Renal pelvis (tissue), 12 donors: ENCODE data around the gene RTP2. TPM values are rescaled to one million over a fixed set of nuclear protein-coding genes. Genes with fewer than 3 reads are reported as not detected.

Experiments
- DNase-seq: peaks from one replicate; pipeline ENCODE4 v3.0.0-alpha.2; 2013
- long read RNA-seq, 16 experiments: transcript quantifications; one replicate each; lab custom pipeline, GENCODE V29; 2026
- polyA plus RNA-seq, 3 donors: library from polyadenylated mRNA; unstranded; fragments of 120-200 nt; gene quantifications; one replicate each; pipeline ENCODE4 v1.2.1, GENCODE V29; 2013; ENCODE audit not compliant: insufficient read length in 3 of 3

Gene RTP2, protein sequence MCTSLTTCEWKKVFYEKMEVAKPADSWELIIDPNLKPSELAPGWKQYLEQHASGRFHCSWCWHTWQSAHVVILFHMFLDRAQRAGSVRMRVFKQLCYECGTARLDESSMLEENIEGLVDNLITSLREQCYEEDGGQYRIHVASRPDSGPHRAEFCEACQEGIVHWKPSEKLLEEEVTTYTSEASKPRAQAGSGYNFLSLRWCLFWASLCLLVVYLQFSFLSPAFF
- not detected for polyA plus RNA-seq
- long read RNA-seq, donor 1: 0 reads
- long read RNA-seq, donor 2: 0 reads
- long read RNA-seq, donor 3: 0 reads
- long read RNA-seq, donor 4: 0 reads
- long read RNA-seq, donor 5: 0 reads
- long read RNA-seq, donor 6: 0 reads
- long read RNA-seq, donor 7: 0 reads
- long read RNA-seq, donor 8: 0 reads
- long read RNA-seq, donor 9: 0 reads
- long read RNA-seq, donor 10: 0 reads
- long read RNA-seq, donor 11: 0 reads
- long read RNA-seq, donor 12: 0 reads
- long read RNA-seq, donor 13: 0 reads
- long read RNA-seq, donor 14: 0 reads
- long read RNA-seq, donor 15: 0 reads
- long read RNA-seq, donor 16: 0 reads

DNA sequence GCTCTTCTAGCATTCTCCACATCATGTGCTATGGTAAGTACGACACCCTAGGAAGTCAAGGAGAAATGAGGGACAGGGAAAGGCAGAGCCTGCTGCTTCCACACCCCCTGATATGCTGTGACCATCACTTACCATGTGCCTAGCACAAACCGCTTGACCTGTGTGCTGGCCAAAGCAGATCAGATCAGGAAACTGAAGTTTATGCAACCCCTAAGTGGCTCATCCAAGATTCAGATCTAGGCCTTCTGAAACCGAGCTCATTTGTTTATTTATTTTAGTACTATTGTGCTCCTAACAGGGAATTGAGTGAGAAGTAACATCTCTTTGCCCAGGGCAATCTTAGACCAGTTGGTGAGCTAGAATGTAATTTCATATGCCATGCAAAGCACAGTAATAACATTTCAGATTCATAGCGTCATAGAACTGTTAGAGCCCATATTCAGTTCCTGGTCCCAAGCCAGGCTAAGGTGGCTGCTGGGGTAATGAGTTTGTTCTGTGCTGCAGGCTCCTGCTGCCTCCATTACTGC is at the start of gene RTP2:
Gene RTP2, minus strand, starts transcription at position 51 of the 527 bp plus-strand sequence. CDS start 429 bp downstream, outside the sequence.
- no peak for DNase-seq

DNA sequence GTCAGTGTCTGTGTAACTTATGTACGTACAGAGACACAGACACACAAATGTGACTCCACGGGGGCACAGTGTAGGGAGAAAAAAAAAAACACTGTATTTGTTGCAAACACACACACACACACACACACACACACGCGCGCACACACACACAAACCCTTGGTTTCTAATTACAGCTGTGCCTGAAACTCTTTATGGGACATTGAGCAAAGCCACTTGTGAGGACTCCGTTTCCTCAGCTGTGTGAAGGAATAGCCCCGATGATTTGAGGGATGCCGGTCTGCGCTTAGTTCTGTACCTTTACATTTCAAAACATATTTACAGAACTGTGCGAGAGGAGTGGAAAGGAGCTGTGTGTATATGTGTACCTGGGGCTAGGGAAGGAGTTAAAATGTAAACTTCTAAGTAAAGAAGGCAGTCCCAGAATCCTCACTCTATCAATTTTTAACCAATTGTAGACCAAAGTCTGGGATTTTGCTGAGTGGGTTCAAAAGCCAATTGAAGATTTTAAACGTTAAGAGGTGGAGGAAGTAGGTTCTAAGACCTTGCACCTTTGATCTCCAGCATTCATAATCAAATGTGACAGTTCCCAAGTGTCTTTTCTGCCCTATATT is 48.3 kb upstream of the RTP2 start:
- DNase-seq: no peak

DNA sequence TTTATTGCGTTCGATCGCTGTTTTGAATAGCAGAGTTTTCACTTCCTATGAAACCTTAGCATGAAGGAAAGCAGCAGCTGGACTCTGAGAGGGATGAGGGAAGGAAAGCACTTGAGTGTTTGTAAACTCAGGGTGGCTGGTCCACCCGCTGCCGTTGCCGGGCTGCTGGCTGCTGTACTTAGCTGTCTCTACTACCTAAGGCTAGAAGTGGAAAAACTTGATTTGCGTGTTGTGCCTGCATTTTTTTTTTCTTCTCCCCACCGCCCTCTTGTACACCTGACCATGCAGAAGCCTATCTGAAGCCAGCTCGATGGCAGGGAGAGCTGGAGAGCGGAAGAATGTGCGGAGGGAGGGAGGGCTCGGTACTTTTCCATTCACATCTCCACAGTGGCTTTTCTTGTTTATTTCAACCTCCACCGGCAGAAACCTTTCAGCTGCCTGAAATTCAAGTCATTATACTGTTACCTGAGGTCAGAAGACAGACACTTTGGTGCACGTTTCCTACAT is 47.7 kb upstream of the RTP2 start:
- DNase-seq: peak; percentile 84

DNA sequence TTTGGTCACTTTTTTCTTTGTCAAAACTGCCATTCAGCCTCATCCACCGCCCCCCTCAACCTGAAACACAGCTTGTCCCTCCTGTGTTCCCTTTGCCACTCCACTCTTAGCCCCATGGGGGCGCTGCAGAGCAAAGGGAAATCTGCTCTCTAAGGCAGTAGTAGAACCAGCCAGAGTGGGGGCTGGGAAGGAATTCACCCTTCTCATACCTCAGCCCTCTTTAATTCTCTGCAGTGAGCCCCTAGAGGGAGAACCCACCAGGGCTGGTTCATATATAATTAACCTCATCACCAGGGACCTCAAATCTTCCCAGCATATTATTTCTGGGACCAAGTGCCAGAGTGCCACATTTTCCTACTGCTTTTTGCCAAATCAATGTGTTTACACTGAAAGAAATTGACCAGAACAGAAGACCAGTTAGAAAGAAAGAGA is 45.7 kb upstream of the RTP2 start:
- peak; percentile 94 for DNase-seq

DNA sequence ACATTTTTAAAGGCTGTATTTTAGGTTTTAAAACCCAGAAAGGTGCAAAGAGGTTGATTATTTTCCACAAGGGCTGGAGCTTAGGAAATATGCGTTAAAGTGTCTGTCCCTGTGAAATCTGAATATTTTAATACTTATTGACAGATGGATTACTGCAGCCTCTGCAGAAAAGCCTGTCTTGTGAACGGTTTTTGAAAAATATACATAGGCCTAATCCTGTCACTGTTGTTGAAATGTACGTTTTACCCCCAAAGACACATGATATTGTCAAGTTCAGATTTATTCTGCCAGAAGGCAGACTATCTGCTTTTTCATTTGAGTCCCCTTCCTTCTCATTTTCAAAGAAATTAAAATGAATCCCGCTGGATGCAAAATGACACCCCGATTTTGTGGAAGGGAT is 45.1 kb upstream of the RTP2 start:
- no peak for DNase-seq

DNA sequence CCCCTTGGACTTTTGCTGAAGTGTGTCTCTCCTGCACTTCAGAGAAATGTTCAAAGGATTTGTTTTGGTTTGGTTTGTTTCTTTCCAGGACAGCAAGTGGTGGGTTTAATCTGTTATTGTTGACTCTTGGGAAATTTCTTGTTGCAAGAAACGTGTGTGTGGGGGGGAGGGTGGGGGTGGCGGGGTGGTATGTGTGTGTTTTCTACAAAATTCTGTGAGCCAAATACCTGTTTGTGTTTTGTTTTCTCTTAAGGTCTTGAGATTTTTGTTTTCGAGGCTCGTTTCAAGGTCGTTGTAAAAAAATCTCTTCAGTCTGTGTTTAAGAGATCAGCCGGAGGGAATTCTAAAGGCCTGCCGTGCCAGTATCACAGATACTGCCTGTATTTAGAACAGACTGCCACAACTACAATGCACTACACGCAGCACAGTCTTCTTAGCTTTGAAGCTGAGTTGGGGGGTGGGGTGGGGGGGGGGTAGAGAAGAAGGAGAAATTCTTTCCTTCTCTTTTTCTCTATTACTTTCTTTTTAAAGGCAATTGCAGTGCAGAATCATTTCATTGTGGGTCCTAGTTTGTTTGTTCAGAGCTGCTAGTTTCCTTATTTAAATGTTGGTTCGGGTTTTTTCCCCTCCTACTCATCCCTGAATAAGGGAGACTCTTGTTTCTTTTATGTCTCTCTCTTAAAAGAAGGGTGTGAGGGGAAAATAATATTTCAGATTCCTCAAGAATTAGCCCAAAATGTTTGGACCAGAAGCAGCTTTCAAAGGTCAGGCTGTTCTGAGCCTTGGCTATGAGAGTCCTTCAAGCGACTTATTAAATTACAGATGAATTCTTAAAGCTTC is 44.3 kb upstream of the RTP2 start:
- DNase-seq: no peak

DNA sequence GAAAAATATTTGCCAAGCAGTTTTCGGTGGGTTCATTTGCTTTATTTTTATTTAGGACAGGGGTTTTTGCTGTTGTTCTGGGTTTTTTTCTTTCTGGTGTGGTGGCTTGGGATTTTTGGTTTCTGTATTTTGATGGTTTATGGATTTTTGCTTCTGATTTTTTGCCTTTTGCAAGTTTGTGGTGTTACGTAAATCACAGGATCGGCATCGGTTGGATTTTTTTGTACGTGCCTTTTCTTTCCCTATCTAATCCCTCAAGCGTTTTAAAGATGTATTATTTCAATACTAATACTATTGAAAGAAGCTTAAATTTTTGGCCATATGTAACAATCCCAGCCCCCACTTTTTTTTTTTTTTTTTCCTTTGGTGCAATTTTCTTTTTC is 43.7 kb upstream of the RTP2 start:
- no peak for DNase-seq

DNA sequence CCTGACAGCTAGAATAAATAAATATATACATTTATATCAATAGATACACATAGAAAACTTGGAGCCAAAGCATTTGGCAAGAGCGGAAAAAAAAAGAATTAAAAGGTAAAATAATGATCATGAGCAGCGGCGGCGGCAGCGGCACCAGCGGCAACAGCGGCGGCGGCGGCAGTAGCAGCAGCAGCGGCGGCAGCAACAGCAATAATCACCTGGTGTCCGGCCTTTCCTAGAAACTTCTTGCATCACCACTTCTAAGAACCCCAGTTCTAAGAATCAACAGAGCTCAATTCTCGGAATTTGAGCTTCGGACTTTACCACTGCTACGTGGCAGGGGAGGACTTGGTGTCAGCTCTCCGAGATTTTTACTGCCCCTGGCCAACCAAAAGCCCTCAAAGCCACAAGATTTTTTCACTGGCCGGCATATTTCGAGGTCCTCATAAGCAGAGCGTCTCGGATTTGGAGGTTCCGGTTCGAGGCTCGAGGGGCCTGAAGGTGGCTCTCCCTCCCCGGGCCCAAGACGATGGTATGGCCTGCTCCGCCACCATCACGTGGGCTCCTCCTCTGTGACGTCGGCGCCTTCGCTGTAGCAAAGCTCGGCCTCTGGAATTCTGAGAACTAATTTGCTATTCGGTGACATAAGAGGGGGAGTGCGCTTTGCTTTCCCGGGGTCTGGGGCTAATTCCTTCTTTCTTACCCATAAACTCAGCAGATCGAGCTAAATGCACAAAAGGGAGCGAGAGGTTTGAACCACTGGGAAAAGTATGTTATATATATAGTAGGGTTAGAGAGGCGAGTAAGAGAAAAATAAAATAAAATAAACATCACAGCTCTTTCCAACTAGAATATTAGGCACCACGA is 43.1 kb upstream of the RTP2 start, which contains the start of gene BCL6:
Gene BCL6, minus strand, starts transcription at position 268 of the 858 bp plus-strand sequence. CDS start 11,775 bp downstream, outside the sequence.
- peak; percentile 97 for DNase-seq

DNA sequence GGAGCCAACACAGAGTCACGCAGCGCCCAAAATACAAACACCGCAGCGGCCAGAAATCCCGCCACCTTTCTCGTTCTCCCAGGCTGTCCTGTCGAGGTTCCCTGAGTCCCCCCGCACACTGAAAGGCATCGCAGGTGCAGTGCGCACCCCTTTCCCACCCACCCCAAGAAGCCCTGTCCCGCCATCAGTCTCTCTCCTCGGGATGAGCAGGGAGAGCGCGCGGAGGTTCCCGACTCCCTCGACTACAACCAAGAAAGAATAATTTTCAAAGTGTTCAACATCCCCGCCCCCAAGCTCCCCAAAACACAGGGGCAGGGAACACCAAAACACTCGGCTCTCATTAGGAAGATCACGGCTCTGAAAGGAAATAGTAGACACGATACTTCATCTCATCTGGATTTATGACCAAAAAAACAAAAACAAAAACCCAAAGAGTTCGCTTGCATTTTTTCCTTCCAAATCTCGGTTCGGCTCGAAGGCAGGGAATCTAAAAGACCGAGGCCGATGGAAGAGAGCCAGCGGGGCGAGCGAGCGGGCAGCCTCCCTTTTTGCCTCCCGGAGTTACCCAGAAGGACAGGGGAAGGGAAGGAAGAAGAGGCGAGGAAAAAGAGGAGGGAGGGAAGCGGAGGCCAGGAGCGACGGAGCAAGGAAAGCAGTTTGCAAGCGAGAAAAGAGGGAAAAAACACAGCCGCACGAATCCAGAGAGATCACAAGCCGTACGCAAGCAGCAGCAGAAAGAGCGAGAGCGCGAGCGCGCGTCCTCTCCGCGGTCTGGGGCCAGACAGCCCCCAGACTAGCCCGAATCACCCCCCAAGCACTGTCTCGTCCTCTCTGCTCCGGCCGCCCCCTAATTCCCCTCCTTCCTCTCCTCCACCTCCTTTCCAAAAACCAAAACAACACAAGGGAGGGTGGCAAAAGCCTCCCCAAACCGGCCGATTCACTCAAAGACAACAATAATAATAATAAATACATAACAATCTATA is 42.1 kb upstream of the RTP2 start:
- DNase-seq: no peak

DNA sequence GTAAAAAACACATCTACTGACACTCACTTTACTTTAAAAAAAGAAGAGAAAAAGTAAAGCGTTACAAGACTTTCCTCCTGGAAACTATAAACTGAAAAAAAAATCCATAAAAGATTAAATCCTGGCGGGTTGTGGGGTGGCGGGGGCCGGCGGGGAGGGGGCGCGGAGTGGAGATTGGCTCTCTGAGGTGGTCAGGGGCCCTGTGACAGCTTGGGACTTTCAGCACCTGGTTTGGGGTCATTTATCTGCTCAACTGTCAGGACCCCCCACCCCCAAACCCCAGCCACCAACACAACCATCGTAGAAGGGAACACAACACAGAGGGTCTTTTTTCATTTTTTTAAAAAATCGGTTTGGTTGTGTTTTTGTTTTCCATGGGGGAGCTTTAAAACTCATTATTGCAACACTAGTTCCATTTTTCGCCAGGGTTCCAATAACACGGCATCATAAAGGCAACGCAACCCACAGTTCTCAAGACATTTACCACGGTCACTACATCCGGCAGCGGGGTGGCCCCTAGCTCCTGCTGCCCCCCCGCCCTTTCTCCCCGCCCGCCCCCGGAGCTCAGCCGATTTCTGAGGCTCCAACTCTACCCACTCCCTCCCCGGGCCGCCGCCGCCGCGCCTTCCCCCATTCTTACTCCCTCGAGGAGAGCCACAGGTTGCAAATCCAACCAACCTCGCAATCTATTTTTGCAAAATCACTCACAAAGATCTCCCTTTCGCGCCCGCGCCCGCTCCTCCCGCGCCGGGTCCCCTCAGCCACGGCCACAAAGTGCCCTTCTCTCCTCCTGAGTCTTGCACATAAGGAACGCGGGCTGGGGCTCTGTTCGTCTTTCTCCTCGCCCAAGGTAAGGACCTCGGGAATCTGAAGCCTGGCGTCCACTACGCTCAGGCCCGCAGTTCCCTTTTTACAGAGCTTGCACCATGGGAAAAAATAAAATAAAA is 41.1 kb upstream of the RTP2 start:
- DNase-seq: no peak

DNA sequence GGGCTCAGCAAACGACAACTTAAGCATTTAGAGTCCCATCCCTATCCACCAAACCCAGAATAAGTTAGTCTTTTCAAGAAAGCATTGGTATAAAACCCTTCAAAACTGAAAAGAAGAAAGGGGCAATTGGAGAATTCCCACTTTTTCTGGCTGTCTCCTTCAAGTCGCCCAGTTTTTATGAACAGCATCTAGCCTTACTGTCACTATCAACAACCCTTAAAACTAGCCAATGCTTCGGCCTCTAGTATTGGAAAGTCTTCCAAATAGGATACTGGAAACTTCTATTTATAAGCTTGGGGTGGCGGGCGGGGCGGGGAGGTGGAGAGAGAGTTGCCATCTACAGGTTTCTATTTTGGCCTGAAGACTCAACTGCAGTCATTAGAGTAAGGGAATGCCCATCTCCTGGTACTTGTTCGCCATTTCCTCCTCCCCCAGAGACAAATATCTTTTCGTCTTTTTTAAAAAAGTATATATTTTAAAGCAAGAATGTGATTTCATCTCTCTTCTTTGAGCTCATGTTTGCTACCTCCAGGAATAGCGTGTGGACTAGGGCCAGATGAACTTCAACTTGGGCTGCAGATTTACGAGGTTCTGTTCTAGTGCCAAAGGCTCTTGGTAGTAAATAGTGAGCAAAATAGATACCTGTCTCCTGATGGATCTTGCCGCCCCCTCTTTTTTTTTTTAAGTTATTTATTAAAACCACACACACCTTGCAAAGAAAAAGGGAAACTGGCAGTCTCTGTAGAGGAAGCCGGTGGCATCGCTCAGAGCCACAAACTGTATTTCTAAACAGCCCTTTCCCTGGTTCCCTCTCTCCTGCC is 40.2 kb upstream of the RTP2 start:
- DNase-seq: no peak

DNA sequence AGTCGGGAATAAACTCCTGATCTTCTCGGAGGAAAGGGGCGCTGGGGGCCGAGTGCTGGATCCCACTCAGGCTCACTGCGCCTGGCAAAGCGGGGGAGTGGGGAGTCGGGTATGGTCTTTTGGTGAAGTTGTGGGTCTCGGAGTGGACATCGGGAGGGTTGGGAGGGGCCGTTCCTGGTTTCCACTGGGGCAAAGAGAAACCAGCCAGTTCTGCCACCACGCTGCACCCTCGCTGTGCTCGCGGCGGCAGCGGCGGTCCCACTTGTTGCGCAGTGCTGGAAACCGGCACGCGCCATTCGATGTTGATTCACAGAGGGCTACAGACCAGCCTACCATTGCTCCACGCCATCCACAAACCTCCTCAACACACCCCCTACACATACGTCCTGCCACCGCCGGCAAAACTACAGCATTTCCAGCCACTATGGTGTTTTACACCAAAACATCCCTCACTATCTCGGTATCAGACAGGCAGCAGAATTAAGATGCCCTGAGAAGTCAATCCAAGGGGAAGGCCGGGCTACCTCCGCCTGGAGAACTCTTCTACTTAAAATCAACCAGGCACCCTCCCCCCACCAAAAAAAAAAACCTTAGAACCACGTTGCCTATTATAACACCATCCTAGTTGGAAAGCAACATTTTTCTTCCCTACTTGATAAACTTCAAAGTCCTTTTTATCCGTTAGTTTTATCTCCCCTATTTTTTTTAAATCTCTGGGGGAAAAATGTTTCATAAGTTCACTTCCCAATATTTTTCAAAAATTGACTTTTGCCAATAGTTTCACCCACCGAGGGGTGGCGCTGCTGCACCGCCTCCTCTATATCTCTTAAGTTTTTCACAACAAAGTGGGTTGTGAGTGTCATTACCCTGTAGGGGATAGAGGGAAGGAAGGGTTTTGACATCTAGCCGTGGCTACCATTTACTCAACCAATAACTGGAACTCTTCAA is 39.3 kb upstream of the RTP2 start:
- no peak for DNase-seq

DNA sequence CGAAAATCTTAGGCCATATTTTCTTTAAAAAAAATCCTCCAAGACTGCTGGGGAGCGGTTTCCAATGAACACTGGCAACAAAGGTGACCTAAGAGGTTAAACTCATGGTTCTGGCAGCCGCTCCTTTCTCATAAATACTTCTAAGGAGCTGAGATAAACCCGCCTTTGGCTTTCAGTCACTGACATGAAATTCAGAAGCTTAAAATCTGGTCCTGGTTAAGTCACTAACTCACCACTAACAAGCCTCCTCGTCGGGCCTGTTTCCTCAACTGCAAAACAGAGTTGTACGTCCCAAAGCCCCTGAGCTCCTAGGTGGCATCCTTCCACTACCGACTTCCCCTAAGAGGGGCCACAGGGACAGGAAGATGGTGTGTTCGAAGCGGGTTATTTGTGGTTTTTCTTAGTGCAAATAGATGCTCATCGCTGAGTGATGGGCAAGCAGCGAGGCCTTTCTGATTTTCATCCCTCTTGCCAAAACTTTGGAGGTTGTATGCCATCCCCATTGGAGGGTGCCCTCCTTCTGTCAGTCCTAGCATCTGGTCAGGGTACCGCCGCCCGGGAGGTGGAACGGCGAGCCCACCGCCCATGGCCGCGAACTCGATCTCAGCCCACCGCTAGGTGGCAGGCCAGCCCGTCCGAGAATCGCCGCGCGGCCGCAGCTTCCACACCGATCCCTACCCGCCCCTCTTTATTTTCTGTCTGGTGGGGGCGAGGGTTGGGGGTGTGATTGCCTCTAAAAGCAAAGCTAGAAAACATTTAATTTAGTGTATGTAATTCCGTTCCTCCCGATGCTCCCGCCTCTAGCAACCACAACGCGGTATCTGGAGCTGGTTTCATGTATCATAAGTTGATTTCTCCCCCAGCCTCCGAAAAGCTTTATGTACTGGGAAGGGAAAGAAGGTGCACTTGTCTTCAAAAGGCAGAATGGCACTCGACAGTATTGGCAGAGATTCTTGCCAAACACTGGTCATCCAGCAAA is 38.4 kb upstream of the RTP2 start:
- DNase-seq: no peak

DNA sequence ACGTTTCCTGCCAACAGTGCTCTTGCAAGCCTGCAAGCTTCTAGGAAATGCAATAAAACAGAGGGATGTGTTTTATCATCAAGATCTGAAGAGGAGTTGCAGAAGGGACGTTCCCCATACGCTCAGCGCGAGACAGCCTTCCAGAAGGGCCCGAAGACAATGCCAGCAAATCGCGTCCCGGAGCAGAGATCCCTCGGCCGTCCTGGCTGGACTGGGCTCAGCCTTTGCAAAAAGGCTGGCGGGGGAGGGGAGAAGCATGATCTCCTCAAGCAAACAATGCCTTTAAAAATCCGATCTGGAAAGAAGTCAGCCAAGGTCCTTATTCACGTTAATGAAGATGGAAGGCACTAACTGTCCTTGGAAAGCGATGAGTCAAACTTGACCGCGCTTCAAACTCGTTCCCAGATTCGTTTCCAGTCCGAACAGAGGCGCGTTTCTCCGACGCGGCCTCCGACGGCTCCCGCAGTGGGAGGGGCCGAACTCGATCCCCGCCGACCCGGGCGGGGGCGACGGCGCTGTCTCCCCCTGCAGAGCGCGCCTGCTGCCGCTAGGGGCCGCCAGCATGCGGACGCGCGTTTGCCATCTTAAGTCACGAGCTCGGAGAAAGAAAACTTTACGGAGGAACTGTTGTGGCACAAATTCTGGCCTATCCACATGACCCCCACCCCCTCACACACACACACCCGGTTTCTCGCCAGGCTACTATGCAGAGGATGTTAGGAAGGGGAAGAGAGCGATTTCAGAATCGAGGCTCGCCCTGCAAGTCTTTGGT is 37.4 kb upstream of the RTP2 start:
- DNase-seq: peak; percentile 88
